Bone marrow (tissue), 2 donors: ENCODE results near the gene CELSR1.
A peak's percentile ranks its signal among the peaks of the same experiment; 100 is the strongest.

Source experiments
- DNase-seq, 2 donors: peaks; one replicate each; lab custom pipeline; 2025; lab: John Stamatoyannopoulos, UW

Gene CELSR1

GRCh38 chr22:46349238-46349637 is 188.2 kb downstream of the CELSR1 start:
- DNase-seq = no peak

DNA sequence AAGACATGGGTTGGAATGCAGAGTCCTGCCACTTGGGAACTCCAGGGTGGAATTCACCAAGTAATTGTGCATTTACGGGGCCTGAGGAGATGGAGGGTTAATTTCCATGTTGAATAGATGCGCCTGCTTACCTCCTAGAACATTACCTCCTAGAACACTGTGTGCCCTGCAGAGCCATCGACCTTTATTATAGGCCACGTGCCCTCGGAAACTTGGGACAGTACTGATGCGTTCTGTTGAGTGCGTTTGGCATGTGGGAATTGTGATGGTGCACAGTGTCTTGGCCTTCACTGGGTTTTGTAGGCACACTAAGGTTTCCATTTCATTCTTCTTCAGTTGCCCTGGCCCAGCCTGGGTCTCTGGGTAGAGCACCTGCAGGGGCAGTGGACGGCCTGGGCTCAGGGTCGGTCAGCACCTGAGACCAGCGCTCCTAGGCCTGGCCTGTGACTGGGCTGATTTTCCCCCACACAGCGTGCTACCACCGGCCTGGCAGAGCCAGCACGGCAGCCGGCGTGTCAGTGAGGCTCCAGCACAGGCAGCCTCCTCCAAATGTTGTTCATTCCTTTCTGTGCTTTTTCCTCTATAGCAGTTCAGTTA is 189.2 kb downstream of the CELSR1 start:
- no peak for DNase-seq

DNA sequence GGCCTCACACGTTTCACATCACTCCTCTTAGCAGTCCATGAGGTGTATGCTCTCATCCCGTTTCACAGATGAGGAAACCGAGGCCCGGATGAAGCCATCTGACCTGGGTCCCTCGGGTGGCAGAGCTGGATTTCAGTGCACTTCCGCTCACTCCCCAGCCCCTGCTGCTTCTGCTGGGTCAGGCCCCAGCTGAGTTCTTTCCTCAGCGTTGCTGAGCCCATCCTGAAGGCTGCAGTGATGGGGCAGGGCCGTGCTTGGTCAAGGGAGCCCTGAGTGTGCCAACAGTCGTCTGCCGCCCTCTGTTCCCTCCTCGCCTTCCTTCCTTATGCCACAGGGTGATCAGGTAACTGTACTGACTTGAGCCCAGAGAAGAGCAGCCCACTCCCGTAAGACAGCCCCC is 189.8 kb downstream of the CELSR1 start:
- DNase-seq = no peak

DNA sequence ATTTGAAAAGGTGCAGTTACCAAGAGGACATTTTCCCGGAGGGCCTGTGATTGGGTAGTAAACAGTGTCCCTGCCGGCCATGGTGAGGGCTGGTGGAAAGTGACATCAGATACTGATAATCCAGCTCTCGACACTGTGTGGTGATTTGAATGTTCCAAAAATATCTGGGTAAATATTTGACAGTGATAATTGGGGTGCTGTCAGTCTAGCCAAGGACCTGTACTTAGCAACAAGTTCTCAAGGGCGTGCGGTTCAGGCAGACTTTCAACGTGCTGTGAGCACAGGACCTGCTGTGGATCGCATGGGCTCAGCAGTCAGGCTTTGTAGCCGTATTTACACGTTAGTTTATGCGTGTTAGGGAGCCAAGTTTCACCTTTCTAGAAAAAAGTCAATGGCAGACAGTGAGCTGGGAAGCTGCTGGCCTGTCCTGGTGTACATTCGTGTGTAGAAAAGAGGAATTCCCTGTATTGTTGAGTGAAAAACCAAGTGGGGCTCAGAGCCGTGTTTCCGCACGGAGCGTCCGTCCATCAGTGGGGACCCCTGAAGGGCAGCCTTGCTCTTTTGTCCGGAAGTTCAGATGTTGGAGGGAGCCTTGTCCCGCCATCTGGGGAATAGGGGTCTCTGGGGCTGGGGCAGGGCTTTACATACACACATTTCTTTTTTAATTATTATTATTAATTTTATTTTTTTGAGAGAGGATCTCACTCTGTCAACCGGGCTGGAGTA is 190.6 kb downstream of the CELSR1 start:
- DNase-seq = no peak

DNA sequence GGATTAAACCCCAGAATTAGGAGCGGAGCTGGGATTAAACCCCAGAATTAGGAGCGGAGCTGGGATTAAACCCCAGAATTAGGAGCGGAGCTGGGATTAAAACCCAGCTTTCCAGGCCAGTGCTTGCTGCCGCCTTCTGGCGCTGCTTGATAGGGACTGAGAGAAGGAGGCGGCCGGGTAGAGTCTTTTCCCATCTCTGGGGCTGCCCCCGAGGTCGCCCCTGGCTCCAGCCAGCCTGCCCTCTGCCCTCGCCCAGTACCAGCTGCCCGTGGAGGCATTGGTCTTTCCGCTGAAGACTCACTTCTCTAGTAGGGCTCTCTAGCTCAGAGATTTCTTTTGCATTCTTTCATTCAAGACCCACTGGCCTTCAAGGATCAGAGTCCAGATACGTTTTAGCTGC is 196.7 kb downstream of the CELSR1 start:
- DNase-seq = no peak

GRCh38 chr22:46339956-46340355 is 197.5 kb downstream of the CELSR1 start:
- DNase-seq = no peak

GRCh38 chr22:46338636-46339035 is 198.8 kb downstream of the CELSR1 start:
- no peak for DNase-seq

DNA sequence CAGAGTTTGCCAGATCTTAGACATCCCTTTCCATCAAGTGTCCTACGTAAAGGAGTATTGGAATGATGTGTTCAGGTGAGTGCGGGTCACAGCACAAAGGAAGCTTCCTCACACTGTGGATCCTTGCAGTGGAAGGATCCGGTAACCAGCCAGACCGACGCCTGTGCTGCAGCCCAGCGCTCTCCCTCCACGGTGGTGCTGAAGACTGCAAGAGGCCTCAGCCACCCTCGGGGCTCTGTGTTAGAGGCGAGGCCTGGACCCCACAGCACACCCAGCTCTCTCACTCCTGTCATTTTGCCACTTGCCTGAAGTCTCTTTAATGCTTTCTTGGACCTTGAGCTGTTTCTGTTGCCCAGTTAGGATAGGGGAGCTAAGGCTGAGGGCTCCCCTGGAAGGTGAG is 199.6 kb downstream of the CELSR1 start:
- no peak for DNase-seq

GRCh38 chr22:46336119-46337078 is 201.0 kb downstream of the CELSR1 start:
- no peak for DNase-seq

GRCh38 chr22:46335201-46336118 is 202.0 kb downstream of the CELSR1 start, which contains the start of gene TRMU:
TRMU (plus strand) TSS chr22:46335714; CDS start chr22:46335765, 51 bp downstream.
- peak; percentile 36 to 44 for DNase-seq

GRCh38 chr22:46331496-46331895 is 205.9 kb downstream of the CELSR1 start:
- DNase-seq = no peak

GRCh38 chr22:46330426-46330825 is 207.0 kb downstream of the CELSR1 start:
- no peak for DNase-seq

GRCh38 chr22:46329616-46330015 is 207.8 kb downstream of the CELSR1 start:
- no peak for DNase-seq

GRCh38 chr22:46328797-46329196 is 208.6 kb downstream of the CELSR1 start:
- no peak for DNase-seq

DNA sequence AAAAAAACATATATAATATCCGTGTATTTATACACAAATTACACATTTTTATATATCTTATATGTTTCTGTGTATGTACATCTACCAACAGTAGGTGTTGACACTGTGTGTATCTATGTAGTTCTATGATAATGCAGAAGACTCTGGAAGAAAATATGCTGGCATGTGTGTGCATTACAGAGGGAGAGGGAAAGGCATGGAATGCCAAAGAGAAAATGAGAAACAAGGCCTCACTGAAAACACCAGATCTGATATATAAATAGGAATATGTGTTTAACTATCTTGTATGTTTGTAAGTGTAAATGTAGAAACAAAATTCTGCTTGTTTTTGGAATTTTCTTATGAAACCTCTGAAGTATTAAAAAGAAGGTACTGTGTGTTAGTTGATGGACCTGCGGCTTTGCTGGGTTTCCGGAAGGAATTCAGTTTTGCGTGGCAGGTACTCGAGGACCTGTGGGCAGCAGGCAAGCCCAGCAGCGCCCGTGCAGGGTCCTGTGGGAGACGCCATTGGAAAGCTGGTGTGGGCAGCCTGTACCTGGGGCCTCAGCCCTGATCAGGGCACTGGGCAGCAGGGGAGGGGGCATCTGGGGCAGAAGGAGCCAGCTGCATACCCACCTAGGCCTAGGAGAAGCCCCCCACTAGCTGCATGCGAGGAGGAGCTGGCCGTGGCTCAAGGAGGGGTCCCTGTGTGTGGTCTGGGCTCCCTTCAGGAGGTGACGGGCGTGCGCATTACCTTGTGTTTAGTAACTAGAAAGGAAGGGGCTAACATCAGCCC is 209.5 kb downstream of the CELSR1 start:
- no peak for DNase-seq

DNA sequence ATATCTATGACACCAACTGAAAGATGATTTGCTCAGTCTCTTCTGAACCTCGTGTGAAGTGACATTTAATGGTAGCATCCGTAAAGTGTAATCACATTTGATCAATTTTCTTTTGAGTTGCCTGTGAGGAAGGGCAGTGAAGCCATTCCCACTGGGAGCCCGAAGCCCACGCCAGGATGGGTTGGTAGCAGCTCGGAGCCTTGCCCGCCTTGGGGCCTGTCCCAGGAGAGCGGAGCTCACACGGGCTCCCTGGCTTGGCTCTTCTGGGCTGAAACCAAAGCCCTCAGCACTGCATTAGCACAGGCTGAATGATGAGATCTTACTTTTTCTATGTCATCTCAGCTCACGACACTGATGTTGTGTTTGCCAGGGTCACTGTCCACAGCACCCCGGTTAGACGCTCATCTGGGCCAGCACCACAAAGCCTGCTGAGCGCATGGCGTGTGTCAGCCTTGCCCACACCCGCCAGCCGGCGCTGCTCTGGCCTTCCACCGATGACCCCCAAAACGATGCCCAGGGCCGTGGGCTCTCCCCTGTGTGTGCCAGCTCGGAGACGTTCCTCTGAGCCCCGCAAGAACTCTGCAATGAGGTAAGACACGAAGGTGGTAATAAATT is 211.2 kb downstream of the CELSR1 start:
- DNase-seq = no peak

GRCh38 chr22:46323162-46323561 is 214.3 kb downstream of the CELSR1 start:
- DNase-seq = no peak

DNA sequence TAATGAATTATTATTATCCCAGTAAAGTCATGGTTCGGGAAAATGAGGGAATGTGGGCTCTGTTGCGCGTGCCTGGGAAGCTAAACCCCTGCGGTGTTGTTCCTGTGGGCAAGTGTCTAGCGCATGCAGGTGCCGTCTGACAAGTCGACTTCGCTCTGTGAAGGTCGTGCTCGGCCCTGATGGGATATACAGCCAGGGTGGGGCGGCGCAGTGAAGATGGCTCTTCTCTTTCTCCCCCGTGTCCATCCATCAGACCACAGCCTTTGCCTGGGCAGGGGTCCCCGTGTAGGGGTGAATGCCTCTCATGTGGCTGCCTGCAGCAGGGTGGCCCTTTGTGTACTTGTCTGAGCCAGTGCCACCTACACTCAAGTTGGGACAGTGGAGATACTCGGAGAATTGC is 214.7 kb downstream of the CELSR1 start:
- DNase-seq = no peak

DNA sequence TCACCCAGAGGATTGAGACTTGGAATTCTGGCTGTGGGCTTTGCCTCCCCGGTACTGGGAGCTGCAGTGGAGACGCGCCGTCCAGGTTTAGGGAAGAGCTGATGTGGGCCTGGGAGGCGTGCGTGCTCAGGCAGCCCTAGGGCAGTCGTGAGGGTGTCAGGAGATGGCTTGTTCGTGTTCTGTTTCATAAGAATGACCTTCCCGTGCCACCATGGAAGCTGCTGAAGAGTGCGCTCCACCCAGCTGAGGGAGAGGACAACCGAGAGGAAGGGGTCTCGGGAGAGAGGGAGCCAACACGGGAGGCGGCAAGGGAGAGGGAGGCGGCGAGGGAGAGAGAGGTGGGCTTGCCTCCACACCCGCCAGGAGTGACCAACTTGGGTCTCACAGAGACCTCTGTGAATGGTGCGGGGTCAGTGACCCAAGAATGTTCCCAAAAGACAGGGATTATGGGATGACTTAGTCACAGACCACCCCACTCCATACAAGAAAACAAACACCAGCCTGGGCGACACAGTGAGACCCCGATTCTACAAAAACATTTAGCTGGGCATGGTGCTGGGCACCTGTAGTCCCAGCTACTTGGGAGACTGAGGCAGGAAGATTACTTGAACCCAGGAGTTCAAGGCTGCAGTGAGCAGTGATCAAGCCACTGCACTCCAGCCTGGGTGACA is 216.6 kb downstream of the CELSR1 start:
- DNase-seq = no peak
